ENCODE results near the gene RAPGEF1. TPM values are rescaled to one million over a fixed set of nuclear protein-coding genes. Genes with fewer than 3 reads are reported as not detected.
A peak's percentile ranks its signal among the peaks of the same experiment; 100 is the strongest.

RAPGEF1 gene
- total and polyA plus RNA-seq, 12 donors, result 14.5 to 136 (median 49.1) TPM

- TF ChIP-seq CTCF (IDR thresholded peaks at IDR 0.05) (no peak), POLR2A (IDR thresholded peaks at IDR 0.05) (no peak)
- Histone ChIP-seq H3K36me3 (replicated peaks in 1 of 2) (no peaks in the 10 kb centered on the region), H3K4me1 (replicated peaks in 1 of 2) (peaks cover 27 to 42% of the 10 kb centered on the region in 2 donors), H3K27me3 (no peaks in the 10 kb centered on the region), H3K27ac (no peak overlapping the region), H3K9me3 (replicated peaks in 1 of 3) (no peaks in the 10 kb centered on the region), H3K4me3 (no peak overlapping the region)
- intact Hi-C loops (cut with DNase I), result no loop called here
- DNase-seq, result no peak
- 75 to 80% (median 77%) methylated on average over 11 of the region's 11 CpGs for WGBS, 4 donors
Observed at GRCh38 chr9:131700765-131701435, 39.0 kb downstream of the RAPGEF1 start.

- intact Hi-C loops (cut with DNase I), result no loop called here
- H3K4me1 ChIP-seq (replicated peaks in 1 of 2), result peaks cover 23 to 34% of the 10 kb centered on the region in 2 donors
Observed at GRCh38 chr9:131700076-131700475, 39.8 kb downstream of the RAPGEF1 start.

GRCh38 chr9:131698618-131698985 lies 41.3 kb downstream of the RAPGEF1 start:
- peak in 1 of 7 donors; percentile 11 for DNase-seq
- no peak overlapping the region for H3K4me3 ChIP-seq
- no peaks in the 10 kb centered on the region for H3K36me3 ChIP-seq (replicated peaks in 1 of 2)
- no peaks in the 10 kb centered on the region for H3K27me3 ChIP-seq
- peak overlapping the region in 4 of 5 donors; percentile 66 to 90 (median 78) for H3K27ac ChIP-seq
- 76 to 100% (median 85%) methylated on average over 1 to 4 of the region's 4 CpGs for WGBS, 4 donors
- no peaks in the 10 kb centered on the region for H3K9me3 ChIP-seq (replicated peaks in 1 of 3)
- intact Hi-C loops (cut with DNase I), result no loop called here
- TF ChIP-seq CTCF (IDR thresholded peaks at IDR 0.05) (no peak), POLR2A (IDR thresholded peaks at IDR 0.05) (no peak)
- H3K4me1 ChIP-seq (replicated peaks in 1 of 2), result peaks cover 15 to 27% of the 10 kb centered on the region in 2 donors

More at GRCh38 chr9:131700076-131700475, 39.8 kb downstream of the RAPGEF1 start:
- Histone ChIP-seq H3K27ac (peak overlapping the region in 1 of 5 donors; percentile 13), H3K27me3 (no peaks in the 10 kb centered on the region), H3K9me3 (replicated peaks in 1 of 3) (no peaks in the 10 kb centered on the region), H3K4me3 (no peak overlapping the region), H3K36me3 (replicated peaks in 1 of 2) (no peaks in the 10 kb centered on the region)
- TF ChIP-seq CTCF (IDR thresholded peaks at IDR 0.05) (no peak), POLR2A (IDR thresholded peaks at IDR 0.05) (no peak)
- DNase-seq, result peak in 2 of 7 donors; percentile 6 to 52
- WGBS, 4 donors, result 87 to 94% (median 88%) methylated on average over 7 of the region's 7 CpGs

GRCh38 chr9:131697908-131698617 lies 41.8 kb downstream of the RAPGEF1 start:
- Histone ChIP-seq H3K36me3 (replicated peaks in 1 of 2) (no peaks in the 10 kb centered on the region), H3K4me3 (no peak overlapping the region), H3K9me3 (replicated peaks in 1 of 3) (no peaks in the 10 kb centered on the region), H3K27me3 (no peaks in the 10 kb centered on the region), H3K27ac (peak overlapping the region; percentile 46 to 90 (median 76)), H3K4me1 (replicated peaks in 1 of 2) (peaks cover 15 to 31% of the 10 kb centered on the region in 2 donors)
- 31 to 49% (median 44%) methylated on average over 5 of the region's 5 CpGs for WGBS, 4 donors
- DNase-seq, result peak in 4 of 7 donors; percentile 30 to 62 (median 48)
- intact Hi-C loops (cut with DNase I), result no loop called here
- TF ChIP-seq POLR2A (IDR thresholded peaks at IDR 0.05), result no peak
- no peak for TF ChIP-seq CTCF (IDR thresholded peaks at IDR 0.05)
